NCI-H2171 (cell line): ENCODE results near the gene SAP25.

Source experiments
- DNase-seq: peaks from one replicate; lab custom pipeline; 2025; lab: John Stamatoyannopoulos, UW

SAP25 gene

GRCh38 chr7:100595188-100595587 lies 21.5 kb upstream of the SAP25 start:
- no peak for DNase-seq

GRCh38 chr7:100591596-100591995 lies 17.9 kb upstream of the SAP25 start:
- DNase-seq: no peak

- no peak for DNase-seq
These were observed 16.5 kb upstream of the SAP25 start for GRCh38 chr7:100590077-100590737.

GRCh38 chr7:100589341-100589947 lies 15.7 kb upstream of the SAP25 start:
- DNase-seq: no peak

GRCh38 chr7:100588438-100588837 lies 14.7 kb upstream of the SAP25 start:
- DNase-seq: no peak

GRCh38 chr7:100586266-100587025 lies 12.7 kb upstream of the SAP25 start, which contains the start of gene FBXO24:
Gene FBXO24, plus strand, starts transcription at chr7:100586328. Its CDS starts 298 bp downstream, at chr7:100586626.
- DNase-seq: peak; percentile 100

GRCh38 chr7:100585511-100586265 lies 12.0 kb upstream of the SAP25 start, which contains the start of gene LRCH4:
Gene LRCH4, minus strand, starts transcription at chr7:100586129. Its CDS starts 29 bp downstream, at chr7:100586100.
- DNase-seq: peak; percentile 47

- DNase-seq: no peak
These were observed 11.2 kb upstream of the SAP25 start for GRCh38 chr7:100584683-100585510.

- no peak for DNase-seq
These were observed 10.5 kb upstream of the SAP25 start for GRCh38 chr7:100584054-100584682.

GRCh38 chr7:100583132-100584053 lies 9.7 kb upstream of the SAP25 start:
- peak; percentile 19 for DNase-seq

- no peak for DNase-seq
These were observed 8.9 kb upstream of the SAP25 start for GRCh38 chr7:100582650-100583049.

GRCh38 chr7:100582041-100582579 lies 8.4 kb upstream of the SAP25 start:
- no peak for DNase-seq

- no peak for DNase-seq
These were observed 7.0 kb upstream of the SAP25 start for GRCh38 chr7:100580466-100581283.

GRCh38 chr7:100578246-100579183 lies 4.8 kb upstream of the SAP25 start:
- DNase-seq: no peak

- no peak for DNase-seq
These were observed 3.8 kb upstream of the SAP25 start for GRCh38 chr7:100577507-100577906.

GRCh38 chr7:100577103-100577502 lies 3.4 kb upstream of the SAP25 start:
- no peak for DNase-seq

- no peak for DNase-seq
These were observed 2.8 kb upstream of the SAP25 start for GRCh38 chr7:100576384-100576993.
